Osteocyte (in vitro differentiated cells): ENCODE measurements around the gene SIAH3. TPM values are rescaled to one million over a fixed set of nuclear protein-coding genes. Genes with fewer than 3 reads are reported as not detected.

Experiments used
- DNase-seq: peaks from one replicate; pipeline ENCODE4 v3.0.0; 2021; ENCODE audit warnings: mixed read lengths; ENCODE audit not compliant: unreplicated experiment; ENCODE audit errors: extremely low spot score
- H3K27ac Mint-ChIP-seq: one replicate; pipeline ENCODE4 v1.8.0; 2021; ENCODE audit warnings: mild to moderate bottlenecking, mixed read lengths; ENCODE audit not compliant: unreplicated experiment
- H3K27me3 Mint-ChIP-seq: one replicate; pipeline ENCODE4 v1.8.0; 2021; ENCODE audit warnings: mixed read lengths; ENCODE audit not compliant: unreplicated experiment
- H3K36me3 Mint-ChIP-seq: one replicate; pipeline ENCODE4 v1.8.0; 2021; ENCODE audit warnings: mixed read lengths; ENCODE audit not compliant: unreplicated experiment
- H3K4me1 Mint-ChIP-seq: one replicate; pipeline ENCODE4 v1.8.0; 2021; ENCODE audit warnings: mixed read lengths; ENCODE audit not compliant: unreplicated experiment
- H3K4me3 Mint-ChIP-seq: one replicate; pipeline ENCODE4 v1.8.0; 2021; ENCODE audit warnings: mild to moderate bottlenecking, moderate library complexity, mixed read lengths; ENCODE audit not compliant: unreplicated experiment
- H3K9me3 Mint-ChIP-seq: one replicate; pipeline ENCODE4 v1.8.0; 2021; ENCODE audit warnings: mixed read lengths; ENCODE audit not compliant: unreplicated experiment
- long read RNA-seq: library from polyadenylated mRNA; unstranded; transcript quantifications from one replicate; pipeline ENCODE4 v2.0.0, GENCODE V29; 2021
- total RNA-seq: library from RNA; stranded (reverse); gene quantifications from 2 replicates; pipeline ENCODE4 v1.2.1, GENCODE V29; 2021
- TF ChIP-seq, protein P1 (sequence below): fragments of 200-600 bp; sonication (generic); IDR thresholded peaks from 2 replicates; pipeline ENCODE4 v1.5.0; 2021; ENCODE audit warnings: antibody characterized with exemption, mild to moderate bottlenecking, moderate library complexity

Gene SIAH3, protein sequence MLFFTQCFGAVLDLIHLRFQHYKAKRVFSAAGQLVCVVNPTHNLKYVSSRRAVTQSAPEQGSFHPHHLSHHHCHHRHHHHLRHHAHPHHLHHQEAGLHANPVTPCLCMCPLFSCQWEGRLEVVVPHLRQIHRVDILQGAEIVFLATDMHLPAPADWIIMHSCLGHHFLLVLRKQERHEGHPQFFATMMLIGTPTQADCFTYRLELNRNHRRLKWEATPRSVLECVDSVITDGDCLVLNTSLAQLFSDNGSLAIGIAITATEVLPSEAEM
- not detected in 2 replicates for total RNA-seq
- long read RNA-seq: 0 reads

DNA sequence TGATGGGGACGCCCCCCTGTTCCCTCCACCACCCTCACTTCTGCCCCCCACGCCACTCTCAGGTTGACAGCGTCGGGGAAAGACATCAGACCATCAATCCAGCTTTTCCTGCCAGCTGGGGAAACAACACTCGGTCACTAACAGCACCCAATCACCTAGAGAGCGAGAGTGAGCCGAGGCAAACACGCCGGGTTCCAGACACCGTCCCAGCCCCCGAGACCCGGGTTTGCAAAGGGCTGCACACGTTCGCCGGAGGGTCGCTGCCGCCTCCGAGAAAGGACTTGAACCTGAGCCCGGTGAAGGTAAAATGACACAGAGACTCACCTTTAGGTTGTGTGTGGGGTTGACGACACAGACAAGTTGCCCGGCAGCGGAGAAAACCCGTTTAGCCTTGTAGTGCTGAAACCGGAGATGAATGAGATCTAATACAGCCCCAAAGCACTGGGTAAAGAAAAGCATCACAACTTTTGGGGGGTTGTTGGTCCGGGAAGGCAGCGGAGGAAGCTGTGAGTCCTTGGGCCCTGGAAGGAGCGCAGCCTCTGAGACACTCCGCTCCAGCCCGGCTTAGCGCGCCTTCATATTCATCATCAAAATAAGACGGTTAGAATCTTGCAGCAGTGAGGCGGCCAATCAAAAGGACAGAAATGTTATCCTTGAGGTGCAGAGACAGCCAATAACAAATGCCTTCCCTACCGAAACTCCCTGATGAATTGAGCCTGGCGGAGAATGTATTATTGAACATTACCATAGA, at the start of gene SIAH3:
SIAH3 (minus strand) TSS at position 583 of the 751 bp plus-strand sequence; CDS start at position 459, 124 bp downstream.
- peak within 1 kb of the TSS; percentile 53 for H3K4me3 Mint-ChIP-seq

DNA sequence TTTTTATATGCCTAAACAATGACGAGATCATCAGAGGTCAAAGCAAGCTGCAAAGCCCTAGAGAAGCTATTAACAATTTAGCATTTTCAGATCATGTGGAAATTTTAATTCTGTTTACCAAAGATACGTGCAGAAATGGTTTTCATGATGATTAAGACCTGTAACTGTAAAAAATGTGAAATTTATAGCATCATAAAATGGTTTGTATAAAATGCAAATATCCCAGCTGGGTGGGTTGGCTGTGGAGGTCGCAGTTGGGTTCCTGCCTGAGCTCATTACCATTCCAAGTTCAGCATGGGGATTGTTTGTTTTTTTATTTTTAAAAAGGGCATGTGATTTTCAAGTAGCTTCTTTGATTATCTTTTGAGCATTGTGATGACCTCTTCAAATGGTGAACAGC, 47.9 kb upstream of the SIAH3 start:
- no peaks in the 10 kb centered on the region for H3K4me1 Mint-ChIP-seq
- no peaks in the 10 kb centered on the region for H3K9me3 Mint-ChIP-seq
- TF ChIP-seq, protein P1, sequence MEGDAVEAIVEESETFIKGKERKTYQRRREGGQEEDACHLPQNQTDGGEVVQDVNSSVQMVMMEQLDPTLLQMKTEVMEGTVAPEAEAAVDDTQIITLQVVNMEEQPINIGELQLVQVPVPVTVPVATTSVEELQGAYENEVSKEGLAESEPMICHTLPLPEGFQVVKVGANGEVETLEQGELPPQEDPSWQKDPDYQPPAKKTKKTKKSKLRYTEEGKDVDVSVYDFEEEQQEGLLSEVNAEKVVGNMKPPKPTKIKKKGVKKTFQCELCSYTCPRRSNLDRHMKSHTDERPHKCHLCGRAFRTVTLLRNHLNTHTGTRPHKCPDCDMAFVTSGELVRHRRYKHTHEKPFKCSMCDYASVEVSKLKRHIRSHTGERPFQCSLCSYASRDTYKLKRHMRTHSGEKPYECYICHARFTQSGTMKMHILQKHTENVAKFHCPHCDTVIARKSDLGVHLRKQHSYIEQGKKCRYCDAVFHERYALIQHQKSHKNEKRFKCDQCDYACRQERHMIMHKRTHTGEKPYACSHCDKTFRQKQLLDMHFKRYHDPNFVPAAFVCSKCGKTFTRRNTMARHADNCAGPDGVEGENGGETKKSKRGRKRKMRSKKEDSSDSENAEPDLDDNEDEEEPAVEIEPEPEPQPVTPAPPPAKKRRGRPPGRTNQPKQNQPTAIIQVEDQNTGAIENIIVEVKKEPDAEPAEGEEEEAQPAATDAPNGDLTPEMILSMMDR: no peak
- peaks cover 24% of the 10 kb centered on the region for H3K27me3 Mint-ChIP-seq
- no peaks in the 10 kb centered on the region for H3K36me3 Mint-ChIP-seq
- no peak overlapping the region for H3K4me3 Mint-ChIP-seq
- no peak for DNase-seq
- H3K27ac Mint-ChIP-seq: no peak overlapping the region

More for the DNA sequence above, at the start of gene SIAH3:
- DNase-seq: no peak
- H3K4me1 Mint-ChIP-seq: peaks cover 14% of the 10 kb centered on the region
- no peaks in the 10 kb centered on the region for H3K36me3 Mint-ChIP-seq
- peaks cover 6% of the 10 kb centered on the region for H3K9me3 Mint-ChIP-seq
- no peak within 1 kb of the TSS for H3K27ac Mint-ChIP-seq
- TF ChIP-seq, protein P1: no peak
- H3K27me3 Mint-ChIP-seq: peaks cover 54% of the 10 kb centered on the region

DNA sequence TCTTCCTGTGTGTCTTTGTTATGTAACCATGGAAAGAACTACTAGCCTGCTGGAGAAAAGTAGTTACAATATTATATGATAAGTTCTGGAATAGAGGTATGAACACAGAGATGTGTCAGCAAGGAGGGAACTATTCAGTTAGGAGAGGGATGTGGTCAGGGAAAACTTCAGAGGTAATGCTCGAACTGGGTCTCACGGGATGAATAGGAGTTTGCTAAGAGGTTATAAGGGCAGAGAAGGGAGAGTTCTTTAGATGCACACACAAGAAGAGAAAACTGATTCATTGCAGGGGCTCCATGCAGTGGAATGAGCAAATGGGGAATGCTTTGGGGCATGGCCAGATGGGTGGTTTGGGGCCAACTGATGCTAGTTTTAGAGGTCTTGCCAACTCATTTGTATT, 46.0 kb upstream of the SIAH3 start:
- Mint-ChIP-seq H3K4me1 (no peaks in the 10 kb centered on the region), H3K4me3 (no peak overlapping the region), H3K36me3 (no peaks in the 10 kb centered on the region), H3K27ac (no peak overlapping the region), H3K27me3 (peaks cover 24% of the 10 kb centered on the region), H3K9me3 (no peaks in the 10 kb centered on the region)
- TF ChIP-seq, protein P1: no peak
- DNase-seq: no peak

DNA sequence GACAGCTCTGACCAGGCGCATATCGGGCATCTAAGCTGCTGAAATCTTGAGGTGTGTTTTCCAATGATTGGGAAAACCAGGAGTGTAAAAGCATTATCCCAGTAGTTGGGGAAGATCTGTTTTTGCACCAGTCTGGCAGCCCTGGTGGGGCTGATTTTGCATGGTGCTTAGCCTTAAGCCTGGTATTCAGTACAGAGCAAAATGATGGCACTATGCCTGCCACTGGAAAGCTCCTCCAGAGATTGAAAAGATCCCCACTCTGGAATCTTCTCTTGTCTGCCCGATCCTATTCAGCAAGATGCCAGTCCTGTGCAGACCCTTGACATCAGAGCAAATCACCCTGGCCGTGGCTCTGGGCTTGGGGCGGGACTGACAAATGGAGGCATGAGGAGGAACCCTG, 44.7 kb upstream of the SIAH3 start:
- no peaks in the 10 kb centered on the region for H3K9me3 Mint-ChIP-seq
- TF ChIP-seq, protein P1: no peak
- H3K4me1 Mint-ChIP-seq: no peaks in the 10 kb centered on the region
- no peak overlapping the region for H3K27ac Mint-ChIP-seq
- no peak overlapping the region for H3K4me3 Mint-ChIP-seq
- H3K36me3 Mint-ChIP-seq: no peaks in the 10 kb centered on the region
- no peak for DNase-seq
- H3K27me3 Mint-ChIP-seq: peaks cover 33% of the 10 kb centered on the region

DNA sequence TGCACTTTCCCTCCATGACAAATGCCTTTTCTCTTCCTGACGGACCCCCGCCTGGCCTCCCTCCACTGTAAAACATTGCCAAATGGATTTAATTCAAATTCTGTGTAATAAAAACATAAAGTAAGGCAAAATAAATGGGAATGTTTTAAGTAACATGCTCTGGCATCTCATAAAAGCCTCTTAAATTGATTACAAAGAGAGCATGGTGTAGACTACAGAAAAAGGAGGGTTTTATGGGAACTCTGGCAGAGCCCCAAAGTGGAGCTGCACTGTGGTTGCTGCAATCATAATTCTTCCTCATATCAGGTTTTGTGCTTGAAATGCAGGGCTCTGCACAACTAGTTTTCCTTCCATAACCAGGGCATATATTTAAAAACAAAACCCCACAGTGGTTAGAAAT, 44.3 kb upstream of the SIAH3 start:
- TF ChIP-seq, protein P1: no peak
- Mint-ChIP-seq H3K4me1 (no peaks in the 10 kb centered on the region), H3K4me3 (no peak overlapping the region), H3K27ac (no peak overlapping the region), H3K36me3 (no peaks in the 10 kb centered on the region), H3K9me3 (no peaks in the 10 kb centered on the region), H3K27me3 (peaks cover 37% of the 10 kb centered on the region)
- no peak for DNase-seq
